GM19240 (cell line): ENCODE results near the gene PRDM1.
A peak's percentile ranks its signal among the peaks of the same experiment; 100 is the strongest.

Experiments used
- DNase-seq: peaks from one replicate; pipeline ENCODE4 v3.0.0; 2011; ENCODE audit warnings: low spot score; ENCODE audit not compliant: insufficient read length

The PRDM1 gene

GRCh38 chr6:106085984-106086813 lies at the start of gene PRDM1:
PRDM1 (plus strand) TSS chr6:106086336; CDS start chr6:106086554, 218 bp downstream.
- peak; percentile 42 for DNase-seq

- no peak for DNase-seq
Measured at GRCh38 chr6:106037060-106037459, 49.1 kb upstream of the PRDM1 start.

GRCh38 chr6:106039897-106040592 lies 46.1 kb upstream of the PRDM1 start:
- no peak for DNase-seq

GRCh38 chr6:106044151-106044550 lies 42.0 kb upstream of the PRDM1 start:
- DNase-seq, result no peak

- DNase-seq, result no peak
Measured at GRCh38 chr6:106045077-106045476, 41.1 kb upstream of the PRDM1 start.

GRCh38 chr6:106046116-106046853 lies 39.9 kb upstream of the PRDM1 start:
- no peak for DNase-seq

- DNase-seq, result no peak
Measured at GRCh38 chr6:106046854-106047200, 39.3 kb upstream of the PRDM1 start.

GRCh38 chr6:106048336-106048735 lies 37.8 kb upstream of the PRDM1 start:
- DNase-seq, result no peak

GRCh38 chr6:106050538-106050937 lies 35.6 kb upstream of the PRDM1 start:
- no peak for DNase-seq

GRCh38 chr6:106051226-106051625 lies 34.9 kb upstream of the PRDM1 start:
- no peak for DNase-seq

- no peak for DNase-seq
Measured at GRCh38 chr6:106053484-106054205, 32.5 kb upstream of the PRDM1 start.

- no peak for DNase-seq
Measured at GRCh38 chr6:106055489-106055888, 30.6 kb upstream of the PRDM1 start.

- no peak for DNase-seq
Measured at GRCh38 chr6:106056060-106056745, 29.9 kb upstream of the PRDM1 start.

- DNase-seq, result no peak
Measured at GRCh38 chr6:106056746-106057390, 29.3 kb upstream of the PRDM1 start.

- no peak for DNase-seq
Measured at GRCh38 chr6:106059331-106059730, 26.8 kb upstream of the PRDM1 start.

- DNase-seq, result no peak
Measured at GRCh38 chr6:106060167-106060566, 26.0 kb upstream of the PRDM1 start.

- DNase-seq, result no peak
Measured at GRCh38 chr6:106063448-106063850, 22.7 kb upstream of the PRDM1 start.

- no peak for DNase-seq
Measured at GRCh38 chr6:106064142-106064541, 22.0 kb upstream of the PRDM1 start.

GRCh38 chr6:106064756-106065155 lies 21.4 kb upstream of the PRDM1 start:
- no peak for DNase-seq

GRCh38 chr6:106066989-106067388 lies 19.1 kb upstream of the PRDM1 start:
- DNase-seq, result no peak
